ENCODE results near the gene CAST.

GRCh38 chr5:96636046-96636445, 26.1 kb upstream of the CAST start:
- TF ChIP-seq CTCF (IDR thresholded peaks at IDR 0.05 in 8 of 11, conservative IDR thresholded peaks at IDR 0.05 in 3 of 11) (no peak), POLR2A (IDR thresholded peaks at IDR 0.05) (no peak), POLR2AphosphoS5 (IDR thresholded peaks at IDR 0.05) (no peak)

Data from spleen (tissue), 7 donors.